ENCODE measurements around the gene IQSEC3.
"Not testable (repeated sequence)": the region's sequence is repeated elsewhere in the genome, so short reads cannot be mapped to it uniquely, and the experiment has no call there.

The IQSEC3 gene

DNA sequence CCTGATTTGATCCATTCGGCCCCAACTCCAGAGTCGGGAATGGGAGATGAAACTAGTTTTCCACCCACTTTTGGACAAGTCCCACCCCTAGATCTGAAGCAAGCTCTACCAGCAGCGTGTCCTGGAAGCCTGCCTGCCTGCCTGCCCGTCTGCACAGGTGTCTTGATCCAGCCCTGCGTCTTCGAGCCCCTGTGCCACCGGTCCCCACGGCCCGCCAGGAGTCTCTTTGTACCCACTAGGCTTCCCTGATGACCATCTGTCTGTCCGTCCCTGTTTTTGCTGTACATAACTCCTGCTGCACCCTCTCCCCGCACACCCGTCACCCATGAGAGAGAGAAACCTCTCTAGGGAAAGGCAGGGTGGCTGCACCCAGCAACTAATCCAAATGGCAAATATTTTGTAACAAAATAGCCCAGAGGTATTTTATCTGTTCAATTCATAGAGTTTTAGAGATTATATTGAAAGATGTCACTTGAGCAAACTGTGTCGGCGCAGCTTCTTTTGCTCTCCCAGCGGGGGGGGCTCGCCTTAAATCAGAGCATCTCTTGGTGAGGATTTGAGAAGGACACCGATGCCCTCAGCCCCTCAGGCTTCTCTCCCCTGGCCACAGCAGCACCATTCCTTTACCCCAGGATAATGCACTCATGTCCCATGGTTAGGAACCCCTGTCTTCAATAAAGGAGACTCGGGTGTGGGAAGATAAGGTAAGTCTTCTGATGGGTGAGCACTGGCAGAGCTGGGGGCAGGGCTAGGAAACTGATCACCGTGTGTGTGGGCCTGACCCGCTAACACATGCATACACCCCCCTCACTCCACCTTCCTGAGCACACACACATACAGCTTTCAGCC is 111.6 kb downstream of the IQSEC3 start:
- DNase-seq (ENCODE audit: low read depth in 2 of 2) = no peak

DNA sequence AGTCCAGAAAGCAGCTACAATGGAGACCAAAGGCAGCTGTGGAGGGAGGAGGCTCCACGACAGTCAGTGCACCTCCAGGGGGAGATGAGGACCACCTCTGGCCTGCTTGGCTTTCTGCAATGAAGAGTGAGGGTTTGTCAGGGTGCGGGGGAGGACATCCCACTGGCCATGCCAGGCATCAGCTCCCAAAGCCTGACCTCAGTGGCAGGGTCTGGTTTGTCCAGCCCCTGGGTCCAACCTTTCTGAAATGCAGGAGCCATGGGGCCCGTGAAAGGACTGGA is 112.2 kb downstream of the IQSEC3 start:
- DNase-seq (ENCODE audit: low read depth in 2 of 2) = no peak

DNA sequence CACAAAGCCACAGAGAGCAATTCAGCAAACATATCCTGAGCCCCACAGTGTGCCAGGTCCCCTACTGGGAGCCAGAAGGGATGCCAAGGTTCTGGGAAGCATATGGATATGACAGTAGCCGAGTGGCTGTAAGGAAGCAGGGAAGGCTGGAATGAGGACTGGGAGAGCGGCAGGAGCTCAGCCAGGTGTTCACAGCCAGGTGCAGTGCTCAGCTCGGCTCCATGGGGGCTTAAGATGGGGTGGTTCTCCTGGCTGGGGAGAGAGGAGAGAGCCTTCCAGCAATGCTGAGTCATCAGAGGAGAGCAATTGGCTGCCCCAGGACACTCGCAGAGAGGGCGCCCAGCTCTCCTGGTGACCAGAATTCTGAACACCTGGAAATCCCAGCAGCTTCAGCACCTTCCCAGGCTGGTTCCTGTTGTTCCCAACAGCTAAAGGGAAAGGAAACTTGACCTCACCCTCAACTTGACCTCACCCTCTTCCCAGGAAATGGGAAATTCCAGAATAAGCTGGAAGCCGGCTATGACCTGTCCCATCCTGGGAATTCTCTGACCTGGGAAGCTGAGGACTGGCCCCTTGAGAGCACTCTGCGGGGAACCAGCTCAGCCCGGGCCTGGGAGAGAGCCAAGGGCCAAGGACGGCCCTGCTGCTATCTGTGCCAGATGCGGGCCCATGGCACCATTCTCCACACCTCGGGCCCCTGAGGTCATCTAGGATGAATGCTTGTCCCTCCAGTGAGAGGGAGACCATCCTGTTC is 112.7 kb downstream of the IQSEC3 start:
- no peak for DNase-seq (ENCODE audit: low read depth in 2 of 2)

DNA sequence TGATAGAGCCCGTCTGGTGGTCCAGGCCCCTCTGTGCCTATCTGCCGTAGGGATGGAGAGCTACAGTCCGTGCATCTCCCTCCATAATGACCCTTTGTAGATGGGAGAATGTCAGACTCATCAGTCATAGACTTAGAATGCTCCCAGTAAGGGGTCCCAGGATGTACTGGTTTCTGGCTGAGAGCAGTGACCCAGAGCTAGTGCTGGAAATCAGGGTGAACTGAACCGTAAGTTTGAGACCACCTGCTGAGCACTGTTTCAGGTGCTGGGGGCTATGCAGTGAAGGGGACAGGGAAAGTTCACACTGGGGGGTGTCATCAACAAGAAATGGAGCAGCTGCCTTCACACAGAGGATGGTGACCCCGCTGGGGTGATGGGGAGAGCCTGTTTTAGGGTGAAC is 113.3 kb downstream of the IQSEC3 start:
- DNase-seq (ENCODE audit: low read depth in 2 of 2) = no peak

DNA sequence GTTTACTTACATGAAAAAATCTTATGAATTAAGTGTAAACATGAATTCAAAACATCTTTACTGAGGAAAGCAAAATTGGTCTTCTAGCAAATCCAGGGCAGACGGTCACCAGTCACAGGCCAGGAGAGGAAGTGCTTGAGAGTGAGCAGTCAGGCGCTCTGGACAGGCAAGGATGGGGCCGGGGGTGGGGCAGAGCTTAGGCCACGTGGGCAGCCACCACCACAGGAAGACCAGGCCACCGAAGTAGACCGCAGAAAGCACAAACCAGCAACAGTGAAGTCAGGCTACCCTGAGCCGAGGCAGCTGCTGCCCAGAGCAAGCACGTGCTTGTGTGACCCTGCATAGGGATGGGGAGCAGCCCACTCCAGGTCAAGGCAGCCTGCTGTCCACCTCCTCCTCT is 113.9 kb downstream of the IQSEC3 start:
- no peak for DNase-seq (ENCODE audit: low read depth in 2 of 2)

DNA sequence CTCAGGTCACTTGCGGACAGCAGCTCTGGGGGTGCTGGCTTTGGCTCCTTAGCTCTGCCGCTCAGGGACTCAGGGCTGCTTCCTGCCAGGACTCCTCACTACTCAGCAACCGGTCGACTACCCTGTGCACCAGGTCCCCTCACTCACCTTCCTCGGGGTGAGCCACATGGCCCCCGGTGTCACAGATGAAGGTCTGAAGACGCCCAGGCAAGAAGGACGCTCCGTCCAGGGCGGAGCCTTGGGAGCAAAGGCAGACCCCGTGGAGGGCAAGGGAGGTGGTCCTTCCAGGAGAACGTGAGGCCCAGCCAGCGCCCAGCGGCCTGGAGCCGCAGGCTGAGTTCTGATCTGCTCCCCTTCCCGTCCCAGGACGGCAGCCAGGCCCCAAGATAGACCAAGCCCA is 115.4 kb downstream of the IQSEC3 start:
- no peak for DNase-seq (ENCODE audit: low read depth in 2 of 2)

DNA sequence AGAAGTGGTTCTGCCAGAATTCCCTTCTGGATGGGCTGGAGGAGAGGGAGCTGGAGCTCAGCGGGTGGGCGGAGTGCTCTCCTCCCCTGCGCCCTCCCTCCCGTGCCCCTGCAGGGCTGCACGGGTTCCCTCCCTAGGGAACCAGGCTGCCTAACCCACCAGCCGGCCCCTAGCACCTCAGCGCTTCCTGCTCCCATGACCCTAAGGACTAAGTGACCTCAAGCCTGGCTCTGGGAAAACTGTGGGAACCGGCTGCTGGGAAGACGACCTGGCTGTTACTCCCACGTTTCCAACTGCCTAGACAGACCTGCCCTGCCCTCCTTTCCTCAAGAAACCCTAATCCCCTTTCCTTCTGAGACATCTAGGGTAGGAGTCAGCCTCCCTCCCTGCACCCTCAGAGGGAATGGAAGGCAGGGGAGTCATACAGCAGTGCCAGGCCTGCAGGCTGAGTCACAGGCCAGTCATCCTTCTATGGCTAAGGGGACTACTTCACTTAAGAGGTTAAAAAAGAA is 115.9 kb downstream of the IQSEC3 start:
- no peak for DNase-seq (ENCODE audit: low read depth in 2 of 2)

DNA sequence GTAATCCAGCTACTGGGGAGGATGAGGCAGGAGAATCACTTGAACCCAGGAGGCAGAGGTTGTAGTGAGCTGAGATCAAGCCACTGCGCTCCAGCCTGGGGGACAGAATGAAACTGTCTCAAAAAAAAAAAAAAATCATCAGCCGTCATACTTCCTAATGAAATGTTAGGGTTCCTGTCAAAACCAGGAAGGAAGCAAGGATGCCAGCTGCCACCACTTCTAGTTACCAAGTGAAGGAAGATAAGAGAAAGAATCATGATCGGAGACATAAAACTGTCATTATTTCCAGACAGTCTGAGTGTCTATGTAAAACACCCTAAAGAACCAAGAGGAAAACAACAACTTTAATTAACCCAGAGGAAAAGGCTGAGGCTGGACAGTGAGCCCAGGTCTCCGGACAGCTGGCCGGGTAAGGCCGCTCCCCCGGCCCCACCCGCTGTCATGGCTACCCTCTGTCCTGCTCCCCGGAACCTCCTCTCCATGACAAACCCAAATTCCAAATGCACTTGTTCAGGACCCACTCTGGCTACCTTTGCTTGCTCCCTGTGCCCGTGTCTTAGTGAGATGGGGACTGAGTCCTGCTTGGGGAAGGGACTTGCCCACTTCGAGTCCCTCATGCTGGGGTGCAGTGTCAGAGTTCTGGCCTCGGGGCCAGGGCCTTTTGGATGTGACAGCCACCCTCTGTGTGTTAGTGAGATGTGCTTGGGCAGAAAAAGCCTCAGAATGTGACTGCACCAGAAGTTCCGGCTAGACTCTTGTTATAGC is 118.4 kb downstream of the IQSEC3 start:
- no peak for DNase-seq (ENCODE audit: low read depth in 2 of 2)

DNA sequence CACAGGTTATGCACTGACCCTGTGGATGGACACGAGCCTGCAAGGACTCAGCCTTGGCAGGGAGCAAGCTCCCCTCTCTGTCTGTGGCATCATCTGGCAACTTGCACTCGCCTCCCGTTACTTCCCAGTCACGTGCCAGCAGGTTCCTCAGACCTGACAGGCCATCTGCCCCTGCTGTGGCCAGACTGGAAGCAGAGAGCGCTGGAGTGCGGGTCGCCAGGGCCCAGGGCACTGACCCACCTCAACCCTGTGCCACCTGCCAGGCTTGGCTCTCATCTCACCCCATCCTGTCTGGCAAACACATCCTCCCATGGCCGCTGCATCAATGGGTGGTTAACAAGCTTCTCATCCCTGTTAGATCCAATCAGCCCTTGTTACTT is 119.0 kb downstream of the IQSEC3 start:
- no peak for DNase-seq (ENCODE audit: low read depth in 2 of 2)

DNA sequence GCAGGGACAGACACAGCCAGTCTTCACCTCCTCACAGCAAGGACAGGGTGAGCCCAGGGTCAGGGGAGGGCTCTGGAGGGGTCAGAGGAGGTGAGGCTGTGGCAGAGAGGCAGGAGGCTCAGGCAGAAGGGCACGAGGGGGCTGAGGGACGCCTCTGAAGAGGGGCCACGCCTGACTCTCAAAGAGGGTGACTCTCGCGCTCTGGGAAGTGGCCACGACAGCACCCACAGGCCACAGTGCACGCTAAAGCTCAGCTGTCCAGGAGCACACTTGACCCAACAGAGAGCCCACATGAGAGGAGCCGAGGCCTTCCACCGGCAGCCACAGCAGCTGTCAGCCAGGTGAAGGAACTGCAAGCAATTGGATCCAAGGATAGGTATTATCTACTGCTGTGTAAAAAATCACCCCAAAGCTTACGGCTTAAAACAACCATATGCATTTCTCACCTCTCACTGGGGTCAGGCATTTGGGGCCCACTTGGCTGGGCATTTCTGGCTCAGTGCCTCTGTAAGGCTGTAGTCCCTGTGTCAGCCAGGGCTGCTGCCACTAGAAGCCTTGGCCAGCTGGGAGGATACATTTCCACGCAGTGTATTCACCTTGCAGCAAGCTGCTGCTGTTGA is 119.5 kb downstream of the IQSEC3 start:
- DNase-seq (ENCODE audit: low read depth in 2 of 2) = no peak

DNA sequence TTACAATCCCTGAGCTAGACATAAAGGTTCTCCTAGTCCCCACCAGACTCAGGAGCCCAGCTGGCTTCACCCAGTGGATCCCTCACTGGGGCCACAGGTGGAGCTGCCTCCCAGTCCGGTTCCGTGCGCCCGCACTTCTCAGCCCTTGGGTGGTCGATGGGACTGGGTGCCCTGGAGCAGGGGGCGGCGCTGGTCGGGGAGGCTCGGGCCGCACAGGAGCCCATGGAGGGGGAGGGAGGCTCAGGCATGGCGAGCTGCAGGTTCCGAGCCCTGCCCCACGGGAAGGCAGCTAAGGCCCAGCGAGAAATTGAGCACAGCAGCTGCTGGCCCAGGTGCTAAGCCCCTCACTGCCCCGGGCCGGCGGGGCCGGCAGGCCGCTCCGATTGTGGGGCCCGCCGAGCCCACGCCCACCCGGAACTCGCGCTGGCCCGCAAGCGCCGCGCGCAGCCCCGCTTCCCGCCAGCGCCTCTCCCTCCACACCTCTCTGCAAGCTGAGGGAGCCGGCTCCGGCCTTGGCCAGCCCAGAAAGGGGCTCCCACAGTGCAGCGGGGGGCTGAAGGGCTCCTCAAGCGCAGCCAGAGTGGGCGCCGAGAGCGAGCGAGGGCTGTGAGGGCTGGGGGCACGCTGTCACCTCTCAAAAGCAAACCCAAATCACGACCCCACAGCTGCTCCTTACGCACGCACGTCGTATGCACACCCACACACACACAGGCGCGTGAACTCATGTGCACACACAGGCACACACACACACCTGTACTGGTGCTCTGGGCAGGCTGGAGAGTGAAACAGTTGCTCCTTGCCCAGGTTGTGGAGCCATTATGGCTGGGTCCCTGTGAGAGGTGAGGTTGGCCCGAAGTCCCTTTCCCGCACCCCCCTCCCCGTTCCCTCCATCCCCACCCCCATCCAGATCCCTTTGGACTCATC is 121.7 kb downstream of the IQSEC3 start:
- not testable (repeated sequence) for DNase-seq (ENCODE audit: low read depth in 2 of 2)

DNA sequence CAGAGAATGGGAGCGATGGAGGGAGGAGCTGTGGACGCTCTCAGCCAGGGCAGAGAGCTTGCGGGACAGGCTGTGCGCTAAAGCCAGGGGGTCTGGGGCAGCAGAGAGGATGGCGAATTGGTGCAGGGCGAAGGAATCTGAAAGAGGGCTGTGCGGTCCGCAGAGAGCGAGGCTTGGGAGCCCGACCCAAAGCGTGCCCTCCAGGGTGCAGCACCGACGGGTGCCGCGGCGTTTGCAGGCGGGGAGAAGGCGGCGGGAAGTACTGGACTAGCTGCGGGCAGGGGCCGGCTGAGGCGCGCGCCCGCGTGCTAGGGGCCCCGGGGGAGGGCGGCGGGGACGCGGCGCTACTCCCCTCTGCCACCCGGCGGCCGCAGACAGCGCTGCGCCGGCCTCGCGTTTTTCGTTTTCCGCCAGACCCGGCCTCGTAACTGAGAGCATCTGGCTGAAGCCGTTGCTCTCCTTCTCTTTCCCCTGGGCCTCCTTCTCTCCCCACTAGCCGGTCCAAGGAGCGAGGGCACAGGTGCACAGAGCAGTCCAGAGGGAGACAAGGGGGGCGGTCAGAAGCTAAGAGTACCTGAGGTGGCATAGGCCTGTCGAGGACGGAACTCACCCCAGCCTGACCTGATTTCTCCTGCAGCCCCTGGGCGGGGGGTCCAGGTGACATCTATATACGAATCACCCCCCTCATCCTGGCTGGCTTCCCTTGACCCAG is 122.5 kb downstream of the IQSEC3 start:
- DNase-seq (ENCODE audit: low read depth in 2 of 2) = peak in 1 of 2 donors; percentile 7

DNA sequence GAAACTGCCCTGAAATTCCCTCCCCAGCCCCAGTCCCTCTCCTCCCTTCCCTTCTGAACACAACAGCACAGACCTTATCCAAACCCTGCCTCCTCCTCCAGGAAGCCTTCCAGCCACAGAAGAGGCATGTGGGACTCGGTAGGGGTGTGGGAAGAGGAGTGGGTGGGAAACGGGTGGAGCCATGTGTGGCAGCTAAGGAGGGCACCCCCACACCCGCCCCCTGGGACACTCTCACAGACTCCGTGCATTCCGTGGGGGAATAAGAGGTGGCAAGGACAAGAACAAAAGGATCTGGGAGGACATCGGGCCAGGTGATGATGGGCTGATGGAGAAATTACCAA is 123.0 kb downstream of the IQSEC3 start:
- no peak for DNase-seq (ENCODE audit: low read depth in 2 of 2)

DNA sequence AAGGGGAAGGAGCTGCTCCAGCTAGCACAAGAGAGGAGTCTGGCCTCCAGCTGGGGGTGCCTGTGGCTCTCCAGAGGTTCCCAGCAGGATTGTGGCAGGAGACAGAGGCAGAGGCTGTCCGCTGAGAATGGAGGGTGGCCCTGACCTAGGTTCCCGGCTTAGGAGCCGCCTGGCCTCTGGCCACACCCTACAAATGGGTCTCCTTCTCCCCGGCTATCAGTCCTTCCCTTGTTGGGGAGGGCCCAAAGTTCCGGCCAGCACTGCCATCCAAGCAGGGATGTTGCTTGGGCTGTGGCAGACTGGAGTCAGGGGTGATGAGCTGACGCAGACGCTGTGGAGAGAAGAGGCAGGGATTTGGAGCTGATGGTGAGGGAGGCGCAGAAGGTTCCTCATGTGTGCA is 124.3 kb downstream of the IQSEC3 start:
- DNase-seq (ENCODE audit: low read depth in 2 of 2) = no peak

DNA sequence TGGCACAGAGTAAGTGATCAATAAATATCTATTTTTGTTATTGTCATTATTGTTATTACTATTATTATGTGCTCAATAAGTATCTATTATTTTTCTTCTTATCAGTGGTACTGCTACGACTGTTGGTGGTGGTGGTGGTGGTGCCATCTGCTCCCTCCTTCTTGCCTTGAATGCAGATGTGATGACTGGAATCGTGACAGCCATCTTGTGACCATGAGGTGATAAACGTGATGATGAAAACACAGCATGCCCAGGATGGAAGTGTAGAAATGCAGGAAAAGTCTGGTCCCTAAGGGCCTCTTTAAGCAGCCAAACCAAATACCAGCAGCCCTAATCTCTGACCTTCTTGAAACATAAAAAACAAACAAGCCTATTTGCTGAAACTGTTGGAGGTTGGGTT is 125.0 kb downstream of the IQSEC3 start:
- no peak for DNase-seq (ENCODE audit: low read depth in 2 of 2)

DNA sequence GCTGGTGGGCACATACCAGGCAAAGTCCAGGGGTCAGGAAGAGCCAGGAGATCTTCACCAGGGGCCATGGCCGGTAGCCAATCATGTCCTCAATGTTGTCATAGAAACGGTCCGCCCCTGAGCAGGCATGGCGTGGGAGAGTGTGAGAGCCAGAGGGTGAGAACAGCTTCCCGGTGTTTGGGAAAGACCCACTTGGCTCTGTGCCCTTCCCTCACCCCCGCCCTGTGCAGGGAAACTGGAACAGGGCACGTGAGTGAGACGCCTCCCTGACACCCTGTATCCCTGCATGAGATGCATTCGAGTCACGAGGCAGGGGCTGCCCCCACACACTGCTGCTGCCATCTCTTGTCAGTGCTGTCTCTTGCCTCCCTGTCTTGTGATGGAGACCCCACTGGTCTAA is 126.7 kb downstream of the IQSEC3 start:
- DNase-seq (ENCODE audit: low read depth in 2 of 2) = no peak

DNA sequence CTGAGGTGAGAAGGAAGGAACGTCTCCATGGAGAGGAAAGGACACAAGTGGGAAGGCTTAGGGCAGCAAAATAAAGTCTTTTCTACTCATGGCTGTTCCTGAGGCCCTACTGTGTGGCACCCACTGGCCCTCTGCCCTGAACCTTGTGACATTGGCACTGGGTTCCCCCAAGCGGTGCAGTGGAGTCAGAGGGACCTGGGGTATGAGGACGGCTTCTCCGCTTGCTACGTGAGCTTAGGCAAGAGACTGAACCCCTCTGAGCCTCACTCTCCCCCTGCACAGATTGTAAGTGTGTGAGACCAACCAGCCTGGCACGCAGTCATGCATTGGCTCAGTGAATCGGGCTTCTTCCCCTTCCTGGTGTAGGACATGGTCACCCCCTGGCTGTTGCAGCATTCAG is 127.7 kb downstream of the IQSEC3 start:
- DNase-seq (ENCODE audit: low read depth in 2 of 2) = no peak

DNA sequence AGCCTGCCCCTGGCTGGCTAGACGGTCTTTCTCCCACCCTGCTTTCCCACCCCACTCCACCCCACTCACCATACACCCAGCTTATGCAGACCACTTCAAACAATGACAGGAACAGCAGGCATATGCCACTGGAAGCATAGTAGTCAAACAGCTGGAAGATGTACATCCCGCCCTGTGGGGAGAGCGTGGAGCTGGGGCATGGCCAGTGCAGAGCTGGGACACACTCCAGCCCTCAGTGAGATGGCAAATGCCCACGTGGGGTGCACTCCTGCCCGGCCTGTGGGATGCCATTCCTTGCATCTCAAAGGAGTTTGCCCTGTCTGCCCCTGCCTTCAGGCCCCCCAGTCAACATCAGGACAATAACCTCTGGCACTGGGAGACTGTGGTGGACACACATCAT is 128.6 kb downstream of the IQSEC3 start:
- DNase-seq (ENCODE audit: low read depth in 2 of 2) = no peak

DNA sequence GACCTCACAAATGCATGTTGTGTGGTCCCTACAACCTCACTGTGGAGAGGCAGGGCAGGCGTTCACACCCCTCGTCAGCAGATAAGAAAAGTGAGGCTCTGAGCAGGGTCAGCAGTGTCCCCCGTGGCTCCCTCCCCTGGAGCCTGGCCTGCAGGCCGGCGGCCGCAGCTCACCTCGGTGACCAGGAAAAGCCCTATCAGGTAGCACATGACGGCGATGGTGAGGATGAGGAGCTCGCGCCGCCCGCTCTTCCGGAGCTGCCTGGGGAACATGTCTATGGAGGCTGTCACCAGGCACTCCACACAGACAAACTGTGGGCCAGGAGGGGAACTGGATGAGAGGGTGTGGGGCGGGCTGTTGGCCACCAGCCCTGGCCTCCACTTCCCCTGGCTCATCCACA is 129.4 kb downstream of the IQSEC3 start:
- DNase-seq (ENCODE audit: low read depth in 2 of 2) = no peak

DNA sequence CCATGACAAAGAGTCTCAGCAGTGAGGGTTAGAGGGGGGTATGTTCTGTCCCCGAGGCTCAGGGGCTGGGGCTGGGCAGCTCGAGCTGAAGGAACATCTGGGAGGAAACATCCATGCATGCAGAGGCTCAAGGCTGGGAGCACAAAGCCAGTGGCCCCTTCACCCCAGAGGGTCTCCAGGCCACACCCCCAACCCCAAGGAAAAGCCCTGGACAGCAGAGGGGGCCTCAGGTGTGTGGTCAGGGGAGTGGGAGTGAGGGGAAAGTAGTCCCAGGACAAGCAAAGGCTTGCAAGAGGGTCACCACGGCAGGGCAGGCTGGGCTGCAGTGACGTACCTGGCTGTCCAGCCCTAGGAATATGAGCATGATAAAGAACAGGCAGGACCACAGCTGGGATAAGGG is 129.9 kb downstream of the IQSEC3 start:
- no peak for DNase-seq (ENCODE audit: low read depth in 2 of 2)

DNA sequence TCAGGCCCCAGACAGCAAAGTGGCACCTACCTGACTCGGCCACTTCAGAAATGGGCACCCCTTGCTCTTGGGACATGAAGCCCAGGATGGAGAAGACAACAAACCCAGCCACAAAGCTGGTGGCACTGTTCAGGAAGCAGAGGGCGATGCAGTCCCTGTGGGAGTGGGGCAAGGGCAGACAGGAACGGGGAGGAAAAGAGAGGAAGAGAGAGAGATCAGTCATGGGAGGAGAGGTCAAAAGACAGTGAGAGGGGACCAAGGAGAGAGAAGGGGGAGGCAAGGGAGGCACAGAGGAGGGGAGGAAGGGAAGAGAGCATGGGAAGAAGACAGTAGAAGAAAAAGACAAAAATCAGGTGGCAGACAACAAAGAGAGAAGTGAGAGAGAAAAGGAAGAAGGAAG is 130.8 kb downstream of the IQSEC3 start:
- DNase-seq (ENCODE audit: low read depth in 2 of 2) = no peak
